NCI-H2196 treated with DMSO at 0.1 percent for 48 hours (cell line): ENCODE measurements around the gene SLC9A5.

Source experiments
- DNase-seq: peaks from one replicate; lab custom pipeline; 2025; ENCODE audit not compliant: unreplicated experiment; lab: John Stamatoyannopoulos, UW

Gene SLC9A5

GRCh38 chr16:67248401-67249177, at the start of gene SLC9A5:
Gene SLC9A5 (plus strand): TSS chr16:67248979. CDS start chr16:67249015, 36 bp downstream.
- no peak for DNase-seq

GRCh38 chr16:67199011-67199807, 49.6 kb upstream of the SLC9A5 start, which contains the start of gene ELMO3:
Gene ELMO3 (plus strand): TSS chr16:67199131. CDS start chr16:67199327, 196 bp downstream.
- no peak for DNase-seq

- DNase-seq = no peak
These were observed 49.0 kb upstream of the SLC9A5 start for GRCh38 chr16:67199808-67200198.

- DNase-seq = no peak
These were observed 48.3 kb upstream of the SLC9A5 start for GRCh38 chr16:67200491-67200890.

- DNase-seq = no peak
These were observed 47.1 kb upstream of the SLC9A5 start for GRCh38 chr16:67201411-67202345.

GRCh38 chr16:67202426-67202825, 46.4 kb upstream of the SLC9A5 start:
- no peak for DNase-seq

GRCh38 chr16:67202956-67203493, 45.8 kb upstream of the SLC9A5 start:
- no peak for DNase-seq

GRCh38 chr16:67204076-67204475, 44.7 kb upstream of the SLC9A5 start:
- DNase-seq = no peak

GRCh38 chr16:67206129-67206837, 42.5 kb upstream of the SLC9A5 start:
- no peak for DNase-seq

- DNase-seq = no peak
These were observed 41.9 kb upstream of the SLC9A5 start for GRCh38 chr16:67206838-67207248.

GRCh38 chr16:67207249-67208091, 41.3 kb upstream of the SLC9A5 start:
- DNase-seq = peak; percentile 23

- no peak for DNase-seq
These were observed 40.5 kb upstream of the SLC9A5 start for GRCh38 chr16:67208154-67208896.

- no peak for DNase-seq
These were observed 39.2 kb upstream of the SLC9A5 start for GRCh38 chr16:67209565-67209964.

GRCh38 chr16:67210069-67210937, 38.5 kb upstream of the SLC9A5 start:
- DNase-seq = no peak

- no peak for DNase-seq
These were observed 37.1 kb upstream of the SLC9A5 start for GRCh38 chr16:67211674-67212073.

- DNase-seq = no peak
These were observed 36.0 kb upstream of the SLC9A5 start for GRCh38 chr16:67212766-67213165.

- DNase-seq = no peak
These were observed 35.4 kb upstream of the SLC9A5 start for GRCh38 chr16:67213197-67214019.
